COLO668 (cell line): ENCODE data around the gene NELL2.
"Not testable (repeated sequence)": the region's sequence is repeated elsewhere in the genome, so short reads cannot be mapped to it uniquely, and the experiment has no call there.

Source experiments
- DNase-seq: peaks from one replicate; lab custom pipeline; 2025; ENCODE audit not compliant: unreplicated experiment; lab: John Stamatoyannopoulos, UW

Gene NELL2

GRCh38 chr12:44697511-44697910 is 178.6 kb downstream of the NELL2 start:
- DNase-seq: no peak

- DNase-seq: no peak
These were observed 179.6 kb downstream of the NELL2 start for GRCh38 chr12:44696542-44696941.

GRCh38 chr12:44694017-44694416 is 182.1 kb downstream of the NELL2 start:
- DNase-seq: no peak

DNA sequence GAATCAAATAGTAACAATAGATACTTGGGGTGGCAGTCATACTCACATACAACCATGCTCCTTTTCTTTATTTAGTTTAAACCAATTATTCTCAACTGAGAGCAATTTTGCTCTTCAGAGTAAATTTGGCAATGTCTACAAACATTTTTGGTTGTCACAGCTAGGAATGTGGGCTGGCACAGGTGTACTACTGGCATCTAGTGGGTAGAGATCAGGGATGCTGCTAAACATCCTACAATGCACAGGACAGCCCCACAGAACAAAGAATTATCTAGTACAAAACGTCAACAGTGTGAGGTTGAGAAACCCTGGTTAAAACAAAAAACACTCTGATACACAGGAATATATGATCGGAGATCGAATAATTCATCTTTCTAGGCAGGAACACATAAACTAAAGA is 186.5 kb downstream of the NELL2 start:
- no peak for DNase-seq

GRCh38 chr12:44686821-44687432 is 189.2 kb downstream of the NELL2 start:
- not testable (repeated sequence) for DNase-seq

DNA sequence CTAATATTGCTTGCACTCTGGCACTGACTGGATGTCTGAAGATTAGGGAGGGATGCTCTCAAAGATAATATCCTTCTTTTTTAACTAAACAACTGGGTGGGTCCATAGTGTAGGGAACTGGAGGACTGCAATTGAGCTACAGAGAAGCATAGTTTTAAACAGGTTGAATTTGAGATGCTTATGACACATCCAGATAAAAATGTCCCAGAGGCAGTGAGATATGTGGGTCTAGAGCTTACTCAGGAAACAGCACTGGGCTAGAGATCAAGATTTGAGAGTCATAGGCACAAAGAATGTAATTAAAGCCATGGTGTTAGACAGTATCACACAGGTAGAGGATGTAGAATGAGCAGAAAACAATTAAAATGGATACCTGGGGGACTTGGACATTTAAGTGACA is 198.4 kb downstream of the NELL2 start:
- no peak for DNase-seq

DNA sequence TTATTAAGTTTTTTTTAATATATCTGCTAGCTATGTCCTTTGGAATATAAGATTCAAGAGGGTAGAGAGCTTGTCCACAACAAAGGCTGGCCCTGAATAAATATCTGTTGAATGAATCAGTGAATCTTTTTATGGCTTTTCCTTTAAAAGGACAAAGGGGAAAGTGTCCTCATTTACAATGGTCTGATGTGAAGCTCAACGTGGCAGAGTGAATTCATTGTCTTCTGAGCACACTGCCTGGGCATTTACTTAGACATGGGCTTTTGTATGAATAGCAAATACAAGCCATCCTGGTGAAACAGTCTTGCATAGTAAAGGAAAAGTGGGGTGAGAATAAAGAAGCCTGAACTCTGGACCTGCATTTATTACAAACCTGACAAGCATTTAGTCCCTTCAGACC is 201.2 kb downstream of the NELL2 start:
- no peak for DNase-seq

DNA sequence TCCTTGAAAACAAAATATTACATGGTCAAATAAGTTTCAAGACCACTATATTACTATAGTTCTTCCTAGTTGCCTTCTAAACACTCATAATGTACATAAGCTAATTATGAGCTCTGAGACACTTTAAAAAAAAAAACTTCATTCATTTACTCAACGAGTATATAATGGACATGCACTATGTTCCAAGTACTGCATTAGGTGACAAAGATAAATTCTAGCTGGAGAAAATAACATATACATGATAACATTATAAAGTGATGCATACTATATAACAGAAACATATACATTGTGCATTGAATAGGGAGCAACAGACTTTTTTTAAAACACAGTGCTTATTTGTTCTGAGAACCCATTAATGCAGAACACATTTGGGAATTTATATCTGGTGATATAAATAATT is 202.3 kb downstream of the NELL2 start:
- no peak for DNase-seq

DNA sequence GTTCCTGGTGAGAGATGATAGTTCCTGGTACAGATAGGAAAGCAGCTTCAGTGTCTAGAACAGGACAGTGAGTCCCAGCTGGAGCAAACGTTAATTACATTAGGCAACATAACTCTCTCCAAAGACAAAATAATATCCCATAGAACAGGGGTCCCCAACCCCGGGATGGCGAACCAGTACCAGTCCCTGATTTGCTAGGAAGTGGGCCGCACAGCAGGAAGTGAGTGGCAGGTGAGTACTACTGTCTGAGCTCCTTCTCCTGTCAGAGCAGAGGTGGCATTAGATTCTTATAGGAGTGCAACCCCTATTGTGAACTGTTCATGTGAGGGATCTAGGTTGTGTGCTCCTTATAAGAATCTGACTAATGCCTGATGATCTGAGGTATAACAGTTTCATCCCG is 204.1 kb downstream of the NELL2 start:
- DNase-seq: no peak

DNA sequence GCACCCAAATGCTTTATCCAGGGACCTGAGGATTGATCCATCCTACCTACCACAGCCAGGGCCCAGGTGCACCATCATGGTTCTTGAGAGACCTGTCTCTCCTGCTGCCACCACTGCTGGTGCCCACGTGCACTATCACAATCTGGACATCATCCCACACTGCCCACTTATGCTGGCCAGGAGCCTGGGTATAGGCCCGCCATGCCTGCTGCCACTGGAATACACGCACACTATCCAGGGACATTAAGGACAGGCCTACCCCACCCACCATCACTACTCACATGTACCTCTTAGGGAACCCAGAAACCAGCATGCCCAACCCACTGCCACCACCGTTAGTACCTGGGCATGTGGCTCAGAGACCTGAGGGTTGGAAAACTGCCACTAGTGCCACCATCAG is 207.7 kb downstream of the NELL2 start:
- DNase-seq: no peak

DNA sequence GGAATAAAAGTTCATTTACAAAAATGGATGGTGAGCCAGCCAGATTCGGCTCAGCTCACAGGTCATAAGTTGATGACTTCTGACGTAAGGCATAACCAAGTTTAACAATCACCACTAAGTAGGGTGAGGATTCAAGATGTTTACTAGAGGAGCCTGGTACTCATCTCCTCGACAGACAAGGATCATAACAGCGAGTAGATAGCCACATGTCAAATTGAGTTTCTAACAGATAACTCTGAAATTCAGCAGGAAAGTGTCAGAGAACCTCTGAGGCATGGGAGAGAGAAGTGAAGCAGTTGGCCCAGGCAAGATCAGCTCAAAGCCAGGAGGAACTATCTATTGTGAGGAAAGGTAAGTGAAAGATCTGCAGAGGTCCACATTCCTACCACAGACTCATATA is 208.7 kb downstream of the NELL2 start:
- DNase-seq: no peak

GRCh38 chr12:44663291-44663690 is 212.8 kb downstream of the NELL2 start:
- no peak for DNase-seq

DNA sequence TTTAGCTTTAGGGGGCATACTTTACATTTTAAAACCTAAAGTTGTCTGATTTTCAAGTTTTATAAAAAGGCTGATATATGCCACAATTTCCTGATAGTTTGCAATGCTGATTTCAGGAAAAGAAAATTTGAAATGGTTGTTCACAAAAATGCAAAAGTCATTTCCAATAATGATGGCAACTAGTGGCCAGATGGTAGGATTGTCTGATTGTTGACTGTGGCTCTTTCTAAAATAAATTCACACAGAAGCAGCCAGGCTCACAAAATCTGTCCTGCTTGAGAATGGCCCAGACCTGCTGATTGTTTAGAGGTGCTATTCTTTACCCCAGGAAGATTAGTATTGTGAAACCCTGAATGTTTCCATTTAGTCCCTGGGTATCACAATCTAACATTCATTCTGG is 220.3 kb downstream of the NELL2 start:
- no peak for DNase-seq

DNA sequence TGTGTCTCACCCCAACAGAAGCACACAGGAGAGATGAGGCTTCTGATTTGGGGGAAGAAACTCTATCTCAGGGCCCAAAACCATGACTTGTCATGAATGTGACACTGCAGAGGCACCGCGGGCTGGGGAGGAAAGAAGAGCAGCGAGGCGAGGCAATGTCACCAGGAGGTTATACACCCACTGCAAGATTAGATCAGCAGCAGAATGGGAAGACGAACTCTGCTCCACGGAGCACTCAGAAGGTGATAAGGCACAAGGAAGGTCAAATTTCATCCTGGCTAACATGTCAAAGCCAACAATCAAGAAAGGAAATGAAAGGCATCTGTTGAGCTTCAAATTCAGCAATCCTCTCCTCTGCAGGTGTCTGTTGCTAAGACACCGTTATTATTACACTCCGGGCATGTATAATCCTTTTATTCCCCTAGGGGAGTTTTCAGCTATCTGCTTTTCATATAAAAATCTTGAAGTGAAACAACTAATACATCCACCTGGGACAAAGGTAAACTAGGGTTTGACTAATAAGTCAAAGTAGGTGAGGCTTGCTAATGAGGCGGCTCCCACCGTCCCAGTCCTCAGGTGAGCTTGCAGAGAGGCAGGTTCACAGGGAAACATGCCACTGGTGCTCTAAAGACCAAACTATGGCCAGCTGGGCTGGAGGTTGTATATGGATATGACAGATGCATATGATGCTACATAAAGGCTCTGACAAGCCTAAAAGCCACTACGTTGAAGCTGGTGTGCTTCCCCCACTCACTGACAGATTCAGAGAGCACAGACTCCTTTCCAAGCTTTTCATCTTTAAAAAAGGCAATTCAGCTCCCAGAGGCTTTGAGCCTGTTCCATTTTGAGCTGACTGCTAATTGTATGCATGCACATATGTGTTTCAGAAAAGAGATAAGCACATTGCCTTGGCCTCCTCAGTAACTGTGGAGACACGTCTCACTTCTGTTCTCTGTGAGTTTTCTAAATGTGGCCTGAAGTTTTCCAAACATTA is 221.2 kb downstream of the NELL2 start:
- no peak for DNase-seq

- no peak for DNase-seq
These were observed 222.1 kb downstream of the NELL2 start for GRCh38 chr12:44653861-44654527.

- no peak for DNase-seq
These were observed 226.4 kb downstream of the NELL2 start for GRCh38 chr12:44649693-44650092.

DNA sequence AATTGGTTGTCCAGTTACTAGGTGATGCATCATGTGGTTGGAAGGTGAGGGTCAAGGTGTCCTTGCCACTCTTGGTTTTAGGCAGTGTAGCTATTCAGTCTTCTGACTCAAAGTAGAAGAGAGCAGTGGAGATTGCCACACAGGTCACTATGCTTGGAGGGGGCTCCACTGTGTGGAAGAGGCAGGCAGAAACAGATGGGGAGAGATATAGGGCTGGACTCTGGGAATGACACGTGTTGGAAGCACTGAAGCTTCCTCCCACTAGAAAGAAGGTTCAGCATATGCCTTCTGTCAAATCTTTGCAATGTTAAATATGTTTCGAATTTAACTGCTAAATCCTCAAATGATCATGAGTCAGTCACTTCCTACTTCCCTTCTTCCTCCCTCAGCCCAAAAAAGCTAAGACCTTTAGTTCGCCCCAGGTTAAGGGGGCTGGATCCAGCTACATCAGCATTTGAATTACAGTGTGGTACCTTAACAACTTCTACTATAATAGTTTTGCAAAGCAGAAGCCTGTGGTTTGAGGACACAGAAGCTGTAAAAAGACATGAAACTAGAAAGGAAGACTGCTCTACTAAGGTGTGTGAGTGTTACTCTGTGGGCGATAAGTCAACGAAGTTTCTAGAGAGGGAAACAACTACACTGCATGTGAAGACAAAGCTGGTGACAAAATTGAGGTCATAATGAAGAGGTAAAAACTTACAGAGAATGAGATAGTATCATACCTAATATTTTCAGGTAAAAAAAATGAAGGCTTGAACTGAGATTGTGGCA is 228.0 kb downstream of the NELL2 start:
- no peak for DNase-seq

DNA sequence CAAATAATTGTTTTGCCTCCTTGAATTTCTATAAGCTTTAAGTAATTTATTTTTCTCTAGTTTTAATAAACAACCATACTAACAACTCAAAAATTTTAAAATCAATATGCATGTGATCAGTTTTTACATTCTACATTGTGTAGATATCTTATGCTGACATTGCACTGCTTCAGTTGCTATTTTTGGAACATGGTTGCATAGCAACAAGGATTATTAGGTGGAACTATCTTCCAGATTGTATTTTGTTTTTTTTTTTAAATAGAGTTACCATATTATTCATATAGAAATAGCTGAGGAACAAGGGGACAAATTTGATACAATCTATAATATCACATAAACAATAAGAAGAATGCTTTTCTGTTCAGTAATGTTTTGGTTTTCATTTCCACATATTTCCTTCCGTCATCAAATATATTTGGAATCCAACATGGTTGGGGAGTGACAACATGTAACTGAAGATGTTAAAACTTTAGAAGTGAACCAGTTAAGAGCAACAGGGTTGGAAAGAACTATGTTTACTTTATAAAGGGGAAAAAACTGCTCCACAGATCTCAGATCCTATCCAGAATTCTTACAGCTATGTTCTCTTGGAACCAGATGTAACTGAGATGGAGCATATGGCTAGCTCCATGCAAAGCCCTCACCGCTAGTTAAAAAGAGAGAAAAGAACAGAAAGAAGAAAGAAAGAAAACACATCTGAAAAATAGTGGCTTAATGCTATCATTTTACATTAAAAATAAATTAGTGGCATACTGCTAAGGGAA is 235.5 kb downstream of the NELL2 start:
- DNase-seq: no peak

GRCh38 chr12:44637875-44638274 is 238.2 kb downstream of the NELL2 start:
- DNase-seq: no peak

GRCh38 chr12:44628180-44628579 is 247.9 kb downstream of the NELL2 start:
- no peak for DNase-seq
